Uterus (tissue), 2 donors: Measurements from ENCODE around the gene CDR2L.

ENCODE experiments used
- CTCF ChIP-seq, 4 experiments: fragments of 200-600 bp in 2 of 4; fragments of 450-650 bp in 2 of 4; sonication (generic) in 2 of 4; IDR thresholded peaks; one replicate each; pipeline ENCODE4 v1.5.1; 2016 to 2019; ENCODE audit warnings: antibody characterized with exemption in 4 of 4, mild to moderate bottlenecking in 2 of 4, moderate library complexity in 1 of 4
- POLR2A ChIP-seq, 2 donors: fragments of 450-650 bp; IDR thresholded peaks; one replicate each; pipeline ENCODE4 v1.6.1; 2016; ENCODE audit warnings: antibody characterized with exemption in 2 of 2, mild to moderate bottlenecking in 1 of 2, moderate library complexity in 1 of 2

GRCh38 chr17:74994440-74994839 lies 7.0 kb downstream of the CDR2L start:
- no peak for TF ChIP-seq CTCF (IDR thresholded peaks at IDR 0.05)
- TF ChIP-seq POLR2A (IDR thresholded peaks at IDR 0.05): no peak
